Adrenal gland (tissue), 19 donors: Measurements from ENCODE around the gene SPOCK2. TPM values are rescaled to one million over a fixed set of nuclear protein-coding genes. Genes with fewer than 3 reads are reported as not detected.
"Not testable (repeated sequence)": the region's sequence is repeated elsewhere in the genome, so short reads cannot be mapped to it uniquely, and the experiment has no call there.

ENCODE experiments used
- DNase-seq, 7 donors: peaks; one replicate each; pipeline ENCODE4 v3.0.0-alpha.2; 2019 to 2020
- H3K27ac ChIP-seq, 5 donors: fragments of 200-600 bp; sonication (generic) in 4 of 5; 1 replicate in 3 of 5; 2 replicates in 2 of 5; pipeline versions ENCODE4 v1.5.1 to v1.8.0; 2016 to 2020; ENCODE audit warnings: mild to moderate bottlenecking in 1 of 5
- H3K27me3 ChIP-seq: fragments of 200-600 bp; 2 replicates; pipeline ENCODE4 v1.8.0; 2021
- H3K36me3 ChIP-seq, 2 donors: fragments of 200-600 bp; replicated peaks in 1 of 2; 1 replicate in 1 of 2; 2 replicates in 1 of 2; pipeline versions ENCODE4 v1.5.1 to v1.8.0; 2018 to 2022
- H3K4me1 ChIP-seq, 2 donors: fragments of 200-600 bp; replicated peaks in 1 of 2; 1 replicate in 1 of 2; 2 replicates in 1 of 2; pipeline versions ENCODE4 v1.5.1 to v1.8.0; 2018 to 2021
- H3K4me3 ChIP-seq, 4 donors: fragments of 200-600 bp; sonication (generic) in 3 of 4; one replicate each; pipeline ENCODE4 v1.5.1; 2016 to 2018
- H3K9me3 ChIP-seq, 3 donors: fragments of 200-600 bp; sonication (generic) in 1 of 3; replicated peaks in 1 of 3; 1 replicate in 2 of 3; 2 replicates in 1 of 3; pipeline versions ENCODE4 v1.5.1 to v1.8.0; 2016 to 2021
- POLR2A ChIP-seq, 2 donors: fragments of 450-650 bp; IDR thresholded peaks; one replicate each; pipeline ENCODE4 v1.6.1; 2017; ENCODE audit warnings: antibody characterized with exemption in 2 of 2, mild to moderate bottlenecking in 2 of 2, moderate library complexity in 1 of 2
- WGBS, 4 donors: extraction: QIAGEN DNeasy Blood & Tissue Kit in 2 of 4; methylation state at CpG; one replicate each; pipeline versions ENCODE4 v1.1.5 to v1.1.7; 2013 to 2017; 5-methylcytosine and 5-hydroxymethylcytosine counted together
- intact Hi-C, 2 donors: fragments of 100-400 bp; cut with DNase I; formaldehyde crosslinking; loops; one replicate each; pipeline versions ENCODE4 v1.14.1 to v1.15.0; 2022 to 2023
- long read RNA-seq, 10 donors: library from polyadenylated mRNA in 3 of 10; unstranded in 2 of 10; stranded (forward) in 1 of 10; transcript quantifications; one replicate each; pipeline ENCODE4 v2.0.0 and lab custom pipeline, GENCODE V29; 2021 to 2026
- polyA plus RNA-seq, 3 donors: library from polyadenylated mRNA; stranded (reverse); fragments of 200-250 nt in 2 of 3; fragments of 350-450 nt in 1 of 3; fragmentation: Illumina TruSeq in 1 of 3; extraction: RNeasy Lipid Tissue Mini Kit (QIAGEN cat#74804) in 1 of 3; gene quantifications; one replicate each; pipeline ENCODE4 v1.2.3, GENCODE V29; 2013 to 2014
- total RNA-seq, 9 donors: library from RNA; depleted of rRNA in 4 of 9; stranded (reverse); fragments of >200 nt in 4 of 9; fragments of 120-200 nt in 1 of 9; fragmentation: NEBNext Ultra II Directional in 1 of 9; extraction: Animal tissue kit (Norgen Biotek cat#: 25700) in 1 of 9; gene quantifications; one replicate each; pipeline versions ENCODE4 v1.1.0 to v1.2.4, GENCODE V29; 2013 to 2023
- TF ChIP-seq, protein P1 (sequence below), 6 experiments: fragments of 450-650 bp in 4 of 6; fragments of 200-600 bp in 2 of 6; sonication (generic) in 1 of 6; IDR thresholded peaks; 1 replicate in 5 of 6; 2 replicates in 1 of 6; pipeline versions ENCODE4 v1.5.1 to v1.8.0; 2016 to 2021; ENCODE audit warnings: antibody characterized with exemption in 6 of 6, mild to moderate bottlenecking in 2 of 6, moderate library complexity in 1 of 6
- donor health status: healthy with polysubstance abuse.
- donor health status: Bipolar disorder and iron deficiency.
- donor health status: DM: yes; HTN: yes; CAD: no.
- donor health status: DM: no; HTN: no; CAD: no.
- donor health status: DM: no; HTN: no; CAD: no.
- donor health status: DM: yes; HTN: yes; CAD: no.

Gene SPOCK2
- total RNA-seq (10 to 100 TPM; 13.8 to 68.9 (median 38.2) TPM), polyA plus RNA-seq (10 to 100 TPM; 11.7 to 57.8 (median 23.6) TPM)
- long read RNA-seq, donor 1, partial matches to known transcripts = 8 of 8 reads
- long read RNA-seq, donor 1, other reads (novel, unspliced or antisense) = 0 of 8 reads
- long read RNA-seq, donor 2 = 0 reads
- long read RNA-seq, donor 3 = 0 reads
- long read RNA-seq, donor 4, partial matches to known transcripts = 0 of 23 reads
- long read RNA-seq, donor 4, other reads (novel, unspliced or antisense) = 23 of 23 reads
- long read RNA-seq, donor 5, partial matches to known transcripts = 4 of 116 reads
- long read RNA-seq, donor 5, other reads (novel, unspliced or antisense) = 111 of 116 reads
- long read RNA-seq, donor 6, partial matches to known transcripts = 1 of 25 reads
- long read RNA-seq, donor 6, other reads (novel, unspliced or antisense) = 24 of 25 reads
- long read RNA-seq, donor 7 = 0 reads
- long read RNA-seq, donor 8 = 0 reads
- long read RNA-seq, donor 9, partial matches to known transcripts = 7 of 7 reads
- long read RNA-seq, donor 9, other reads (novel, unspliced or antisense) = 0 of 7 reads
- long read RNA-seq, donor 10 = 0 reads

GRCh38 chr10:72087969-72088888, at the start of gene SPOCK2:
SPOCK2 (minus strand) TSS chr10:72088551; CDS start chr10:72088328, 223 bp downstream.
- DNase-seq = peak in 6 of 7 donors; percentile 40 to 86 (median 50)
- Histone ChIP-seq H3K4me1 (peaks cover 26 to 28% of the 10 kb centered on the region in 2 donors), H3K9me3 (no peaks in the 10 kb centered on the region), H3K4me3 (peak within 1 kb of the TSS in 3 of 4 donors; percentile 27 to 59 (median 54)), H3K27ac (peak within 1 kb of the TSS in 4 of 5 donors; percentile 44 to 85 (median 77)), H3K27me3 (no peaks in the 10 kb centered on the region), H3K36me3 (peaks cover 0 to 4% of the 10 kb centered on the region in 2 donors)
- 10 to 23% (median 11%) methylated on average over 15 to 65 of the region's 65 CpGs for WGBS, 4 donors
- intact Hi-C loops = no loop called here
- peak in 1 of 2 donors; percentile 40 for TF ChIP-seq POLR2A (IDR thresholded peaks at IDR 0.05)
- TF ChIP-seq, protein P1, sequence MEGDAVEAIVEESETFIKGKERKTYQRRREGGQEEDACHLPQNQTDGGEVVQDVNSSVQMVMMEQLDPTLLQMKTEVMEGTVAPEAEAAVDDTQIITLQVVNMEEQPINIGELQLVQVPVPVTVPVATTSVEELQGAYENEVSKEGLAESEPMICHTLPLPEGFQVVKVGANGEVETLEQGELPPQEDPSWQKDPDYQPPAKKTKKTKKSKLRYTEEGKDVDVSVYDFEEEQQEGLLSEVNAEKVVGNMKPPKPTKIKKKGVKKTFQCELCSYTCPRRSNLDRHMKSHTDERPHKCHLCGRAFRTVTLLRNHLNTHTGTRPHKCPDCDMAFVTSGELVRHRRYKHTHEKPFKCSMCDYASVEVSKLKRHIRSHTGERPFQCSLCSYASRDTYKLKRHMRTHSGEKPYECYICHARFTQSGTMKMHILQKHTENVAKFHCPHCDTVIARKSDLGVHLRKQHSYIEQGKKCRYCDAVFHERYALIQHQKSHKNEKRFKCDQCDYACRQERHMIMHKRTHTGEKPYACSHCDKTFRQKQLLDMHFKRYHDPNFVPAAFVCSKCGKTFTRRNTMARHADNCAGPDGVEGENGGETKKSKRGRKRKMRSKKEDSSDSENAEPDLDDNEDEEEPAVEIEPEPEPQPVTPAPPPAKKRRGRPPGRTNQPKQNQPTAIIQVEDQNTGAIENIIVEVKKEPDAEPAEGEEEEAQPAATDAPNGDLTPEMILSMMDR (IDR thresholded peaks at IDR 0.05) = no peak

- no peaks in the 10 kb centered on the region for H3K27me3 ChIP-seq
- no peaks in the 10 kb centered on the region for H3K9me3 ChIP-seq
- H3K36me3 ChIP-seq = peaks cover 0 to 8% of the 10 kb centered on the region in 2 donors
- WGBS, 4 donors = 95 to 98% (median 98%) methylated on average over 7 of the region's 7 CpGs
- intact Hi-C loops = loop anchor here in 1 of 2 donors (10.0 kb wide), 1 partner anchor 207 kb away; no protein-coding TSS in a partner anchor
- H3K4me3 ChIP-seq = no peak overlapping the region
- DNase-seq = no peak
- no peak for TF ChIP-seq POLR2A (IDR thresholded peaks at IDR 0.05)
- TF ChIP-seq, protein P1 (IDR thresholded peaks at IDR 0.05) = no peak
- H3K4me1 ChIP-seq = peaks cover 0 to 9% of the 10 kb centered on the region in 2 donors
- H3K27ac ChIP-seq = no peak overlapping the region
Measured at GRCh38 chr10:72137583-72137982, 49.2 kb upstream of the SPOCK2 start.

DNA sequence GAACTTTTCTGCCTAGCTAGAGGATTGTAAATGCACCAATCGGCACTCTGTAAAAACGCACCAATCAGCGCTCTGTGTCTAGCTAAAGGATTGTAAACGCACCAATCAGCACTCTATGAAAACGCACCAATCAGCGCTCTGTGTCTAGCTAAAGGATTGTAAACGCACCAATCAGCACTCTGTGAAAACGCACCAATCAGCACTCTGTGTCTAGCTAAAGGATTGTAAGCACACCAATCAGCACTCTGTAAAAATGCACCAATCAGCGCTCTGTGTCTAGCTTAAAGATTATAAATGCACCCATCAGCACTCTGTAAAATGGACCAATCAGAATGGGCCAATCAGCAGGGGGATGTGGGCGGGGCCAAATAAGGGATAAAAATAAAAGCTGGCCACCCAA, 47.9 kb upstream of the SPOCK2 start:
- H3K27ac ChIP-seq, DNase-seq, H3K9me3 ChIP-seq, H3K27me3 ChIP-seq, H3K4me3 ChIP-seq, H3K36me3 ChIP-seq: not testable (repeated sequence)
- WGBS, 4 donors = 95 to 100% (median 98%) methylated on average over 10 of the region's 10 CpGs
- peaks cover 0 to 12% of the 10 kb centered on the region in 2 donors for H3K4me1 ChIP-seq
- intact Hi-C loops = loop anchor here in 1 of 2 donors (10.0 kb wide), 1 partner anchor 209 kb away; no protein-coding TSS in a partner anchor

DNA sequence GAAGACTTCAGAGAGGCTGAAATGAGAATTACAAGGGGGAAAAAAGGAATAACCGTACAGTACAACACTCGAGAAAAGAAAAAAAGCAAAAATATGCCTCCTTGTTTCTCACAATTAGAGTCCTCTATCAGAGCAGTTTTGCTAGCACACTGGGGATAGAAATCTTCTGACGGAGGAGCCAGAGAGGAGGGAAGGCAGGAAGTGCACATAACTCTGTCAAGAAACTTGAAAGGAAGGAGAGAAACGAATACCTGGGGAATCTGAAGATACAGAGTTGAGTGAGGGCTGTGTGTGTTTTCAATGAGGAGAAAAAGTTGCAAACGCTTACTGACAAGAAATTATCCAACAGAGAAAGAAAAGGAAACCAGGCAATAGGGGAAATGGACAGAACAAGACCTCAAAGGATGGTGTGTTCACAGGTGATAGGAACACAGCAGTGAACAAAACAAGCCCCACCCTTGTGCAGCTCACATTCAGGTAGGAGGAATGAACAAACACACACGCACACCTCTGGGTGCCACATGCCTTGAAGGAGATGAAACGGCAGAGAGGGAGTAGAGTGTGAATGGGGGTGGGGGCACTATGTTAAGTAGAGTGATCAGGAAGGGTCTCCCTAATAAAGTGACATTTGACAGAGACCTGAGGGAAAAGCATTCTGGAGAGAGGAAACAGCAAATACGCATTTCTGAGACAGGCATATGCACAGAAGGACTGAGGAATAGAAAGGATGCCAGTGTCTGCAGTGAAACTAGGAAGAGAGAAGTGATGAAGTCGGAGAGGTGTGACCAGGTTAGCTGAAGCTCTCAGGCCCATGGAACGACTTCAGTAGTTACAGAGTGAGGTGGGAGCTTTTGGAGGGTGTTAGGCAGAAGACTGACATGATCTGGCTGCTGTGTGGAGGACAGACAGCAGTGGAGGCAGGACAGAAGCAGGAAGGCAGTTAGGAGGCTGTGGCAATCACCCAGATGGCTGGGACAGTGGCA, 46.7 kb upstream of the SPOCK2 start:
- intact Hi-C loops = loop anchor here in 1 of 2 donors (10.0 kb wide), 1 partner anchor 210 kb away; no protein-coding TSS in a partner anchor
- Histone ChIP-seq H3K4me3 (no peak overlapping the region), H3K27ac (no peak overlapping the region), H3K4me1 (peaks cover 0 to 12% of the 10 kb centered on the region in 2 donors), H3K27me3 (no peaks in the 10 kb centered on the region), H3K9me3 (no peaks in the 10 kb centered on the region), H3K36me3 (peaks cover 0 to 8% of the 10 kb centered on the region in 2 donors)
- no peak for DNase-seq
- TF ChIP-seq, protein P1 (IDR thresholded peaks at IDR 0.05) = no peak
- no peak for TF ChIP-seq POLR2A (IDR thresholded peaks at IDR 0.05)
- 80 to 88% (median 87%) methylated on average over 10 of the region's 10 CpGs for WGBS, 4 donors
